Transverse colon (tissue), 4 donors: ENCODE results near the gene MAMDC2. TPM values are rescaled to one million over a fixed set of nuclear protein-coding genes. Genes with fewer than 3 reads are reported as not detected.

Experiments
- DNase-seq: peaks from one replicate; pipeline ENCODE4 v3.0.0-alpha.2; 2019
- H3K27ac ChIP-seq, 4 donors: fragments of 200-600 bp; sonication (generic); 2 replicates each; pipeline ENCODE4 v1.5.1; 2016 to 2018; ENCODE audit warnings: inconsistent platforms in 4 of 4
- H3K27me3 ChIP-seq: fragments of 200-600 bp; sonication (generic); 2 replicates; pipeline ENCODE4 v1.5.1; 2017; ENCODE audit warnings: inconsistent platforms
- H3K36me3 ChIP-seq, 4 donors: fragments of 200-600 bp; sonication (generic); 2 replicates each; pipeline ENCODE4 v1.5.1; 2017 to 2019; ENCODE audit warnings: inconsistent platforms in 4 of 4
- H3K4me1 ChIP-seq, 4 donors: fragments of 200-600 bp; sonication (generic); 2 replicates each; pipeline ENCODE4 v1.5.1; 2017 to 2020; ENCODE audit warnings: inconsistent platforms in 4 of 4
- H3K4me3 ChIP-seq, 4 donors: fragments of 200-600 bp; sonication (generic); 1 replicate in 1 of 4; 2 replicates in 3 of 4; pipeline versions ENCODE4 v1.5.1 to v1.6.1; 2017 to 2019; ENCODE audit warnings: inconsistent platforms in 4 of 4
- H3K9me3 ChIP-seq, 2 donors: fragments of 200-600 bp; sonication (generic); 2 replicates each; pipeline ENCODE4 v1.5.1; 2017 to 2019; ENCODE audit warnings: inconsistent platforms in 2 of 2
- CTCF ChIP-seq, 5 experiments: fragments of 200-600 bp in 3 of 5; fragments of 450-650 bp in 2 of 5; sonication (generic) in 3 of 5; IDR thresholded peaks; 1 replicate in 2 of 5; 2 replicates in 3 of 5; pipeline ENCODE4 v1.5.1; 2016 to 2017; ENCODE audit warnings: antibody characterized with exemption in 5 of 5, inconsistent platforms in 3 of 5, mild to moderate bottlenecking in 2 of 5, moderate library complexity in 1 of 5
- EP300 ChIP-seq: sonication (generic); formaldehyde crosslinking; IDR thresholded peaks from one replicate; pipeline ENCODE4 v1.6.1; 2017; ENCODE audit warnings: antibody characterized with exemption, low read depth
- POLR2A ChIP-seq: fragments of 450-650 bp; IDR thresholded peaks from one replicate; pipeline ENCODE4 v1.6.1; 2016; ENCODE audit warnings: antibody characterized with exemption, mild to moderate bottlenecking, moderate library complexity
- POLR2AphosphoS5 ChIP-seq, 3 donors: sonication (generic); formaldehyde crosslinking; IDR thresholded peaks; one replicate each; pipeline ENCODE4 v1.6.1; 2016; ENCODE audit warnings: antibody characterized with exemption in 3 of 3
- WGBS, 2 donors: methylation state at CpG; one replicate each; pipeline ENCODE4 v1.1.5; 2018; ENCODE audit warnings: low coverage in 1 of 2; 5-methylcytosine and 5-hydroxymethylcytosine counted together
- in situ Hi-C, 4 donors: fragments of 200-750 bp; cut with MboI; loops; one replicate each; pipeline versions ENCODE4 v1.15.0 to v1.15.1; 2017; ENCODE audit warnings: low sequenced_read_pairs in 3 of 4, low pct_ligation_motif_present in 1 of 4, low pct_unique_long_range_greater_than_20kb in 1 of 4
- intact Hi-C: fragments of 100-400 bp; cut with DNase I; formaldehyde crosslinking; loops from one replicate; pipeline ENCODE4 v1.15.1; 2023; ENCODE audit warnings: low total_unique reads
- total RNA-seq, 4 donors: library from RNA; depleted of rRNA; stranded (reverse); fragments of >200 nt; gene quantifications; one replicate each; pipeline ENCODE4 v1.1.0, GENCODE V29; 2016

The MAMDC2 gene
- total RNA-seq, 4 donors from 2014 or later = 7.4 to 40.5 (median 28.9) TPM

DNA sequence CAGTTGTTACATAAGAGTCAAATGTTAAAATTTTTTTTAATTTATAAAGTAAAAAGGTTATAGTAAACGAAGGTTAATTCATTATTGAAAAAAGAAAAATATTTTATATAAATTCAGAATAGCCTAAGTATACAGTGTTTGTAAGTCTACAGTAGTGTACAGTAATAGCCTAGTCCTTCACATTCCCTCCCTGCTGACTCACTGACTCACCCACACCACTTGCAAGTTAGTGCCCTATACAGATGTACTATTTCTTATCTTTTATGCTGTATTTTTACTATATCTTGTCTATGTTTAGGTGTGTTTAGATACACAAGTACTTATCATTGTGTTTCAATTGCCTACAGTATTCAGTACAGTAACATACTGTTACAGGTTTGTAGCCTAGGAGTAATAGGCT lies 57.6 kb downstream of the MAMDC2 start:
- WGBS, 2 donors = 78 to 81% methylated on average over 1 of the region's 1 CpG
- peak overlapping the region in 3 of 4 donors; percentile 37 to 68 (median 64) for H3K27ac ChIP-seq
- no peak overlapping the region for H3K4me3 ChIP-seq

DNA sequence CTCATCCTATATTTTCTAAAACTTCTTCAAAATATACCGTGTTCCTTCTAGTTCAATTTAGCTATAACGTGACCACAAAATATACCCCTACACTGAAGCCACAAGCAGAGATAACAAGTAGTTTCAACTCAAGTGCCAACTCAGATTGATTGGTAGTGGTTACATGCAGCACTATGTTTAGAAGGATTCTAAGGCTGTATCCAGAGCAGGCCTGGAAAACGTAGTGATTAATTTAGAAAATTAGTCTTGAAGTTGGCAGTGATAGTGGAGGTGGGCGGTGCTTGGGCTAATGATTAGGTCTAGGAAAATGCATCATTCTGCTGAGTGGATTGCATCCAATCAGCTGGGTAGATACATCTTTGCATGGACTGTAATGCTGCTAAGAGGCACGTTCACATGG lies 61.5 kb downstream of the MAMDC2 start:
- 69 to 73% methylated on average over 3 to 5 of the region's 5 CpGs for WGBS, 2 donors
- Histone ChIP-seq H3K27ac (no peak overlapping the region), H3K4me1 (peaks cover 0 to 12% (median 2%) of the 10 kb centered on the region in 4 donors), H3K9me3 (no peaks in the 10 kb centered on the region), H3K27me3 (no peaks in the 10 kb centered on the region), H3K4me3 (no peak overlapping the region), H3K36me3 (no peaks in the 10 kb centered on the region)
- TF ChIP-seq EP300 = no peak
- in situ Hi-C loops (no loop called here), intact Hi-C loops (loop anchor here (5.0 kb wide), 1 partner anchor 63 kb away; the partner anchor contains the start of gene MAMDC2)
- no peak for DNase-seq

More for the DNA sequence above, 57.6 kb downstream of the MAMDC2 start:
- H3K9me3 ChIP-seq = no peaks in the 10 kb centered on the region
- H3K36me3 ChIP-seq = no peaks in the 10 kb centered on the region
- in situ Hi-C loops = no loop called here
- no peak for DNase-seq
- peaks cover 0 to 17% (median 0%) of the 10 kb centered on the region in 4 donors for H3K4me1 ChIP-seq
- TF ChIP-seq EP300 (no peak), POLR2A (no peak), POLR2AphosphoS5 (IDR thresholded peaks at IDR 0.05) (no peak), CTCF (IDR thresholded peaks at IDR 0.05) (no peak)
- intact Hi-C loops = no loop called here
- no peaks in the 10 kb centered on the region for H3K27me3 ChIP-seq

- no peak for DNase-seq
- TF ChIP-seq CTCF (IDR thresholded peaks at IDR 0.05) (no peak), POLR2A (no peak), POLR2AphosphoS5 (IDR thresholded peaks at IDR 0.05) (no peak), EP300 (no peak)
- H3K27ac ChIP-seq = peak overlapping the region in 2 of 4 donors; percentile 63 to 72
- WGBS, 2 donors = 86 to 93% methylated on average over 6 to 10 of the region's 10 CpGs
- peaks cover 0 to 18% (median 6%) of the 10 kb centered on the region in 4 donors for H3K4me1 ChIP-seq
- no peaks in the 10 kb centered on the region for H3K9me3 ChIP-seq
- H3K36me3 ChIP-seq = no peaks in the 10 kb centered on the region
- intact Hi-C loops (loop anchor here (5.0 kb wide), 1 partner anchor 64 kb away; the partner anchor contains the start of gene MAMDC2), in situ Hi-C loops (no loop called here)
- no peak overlapping the region for H3K4me3 ChIP-seq
- H3K27me3 ChIP-seq = no peaks in the 10 kb centered on the region
Observed at GRCh38 chr9:70106571-70106970, 62.9 kb downstream of the MAMDC2 start.

DNA sequence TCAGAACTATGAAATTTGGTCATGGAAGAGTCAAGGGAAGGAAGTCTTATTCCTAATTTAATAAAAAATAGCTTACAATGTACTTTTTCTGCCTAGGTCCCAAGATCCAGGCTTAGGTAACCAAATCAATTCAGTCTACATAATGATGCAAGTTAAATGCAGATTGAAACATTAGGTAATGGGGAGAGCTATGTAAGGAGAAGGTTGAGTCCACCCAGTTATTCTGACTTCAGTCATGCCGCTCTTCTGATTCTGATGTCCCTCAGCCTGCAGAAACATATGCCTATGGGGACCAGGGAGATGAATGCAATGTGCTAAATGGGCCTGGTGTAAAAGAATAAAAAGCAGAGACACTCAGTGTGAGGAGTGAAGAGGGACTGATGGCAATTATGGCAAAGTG lies 63.9 kb downstream of the MAMDC2 start:
- in situ Hi-C loops (no loop called here), intact Hi-C loops (loop anchor here (5.0 kb wide), 1 partner anchor 65 kb away; the partner anchor contains the start of gene MAMDC2)
- TF ChIP-seq POLR2AphosphoS5 (IDR thresholded peaks at IDR 0.05) (no peak), CTCF (IDR thresholded peaks at IDR 0.05) (no peak), EP300 (no peak), POLR2A (no peak)
- no peak for DNase-seq
- no peaks in the 10 kb centered on the region for H3K9me3 ChIP-seq
- no peak overlapping the region for H3K4me3 ChIP-seq
- peak overlapping the region in 2 of 4 donors; percentile 63 to 72 for H3K27ac ChIP-seq
- H3K27me3 ChIP-seq = no peaks in the 10 kb centered on the region
- 96% methylated on average over 1 of the region's 1 CpG; no CpG with 5 or more reads in 1 of the 2 donors for WGBS, 2 donors
- H3K36me3 ChIP-seq = no peaks in the 10 kb centered on the region
- peaks cover 0 to 18% (median 6%) of the 10 kb centered on the region in 4 donors for H3K4me1 ChIP-seq

- no peak overlapping the region for H3K4me3 ChIP-seq
- no peaks in the 10 kb centered on the region for H3K36me3 ChIP-seq
- in situ Hi-C loops (no loop called here), intact Hi-C loops (loop anchor here (5.0 kb wide), 1 partner anchor 66 kb away; the partner anchor contains the start of gene MAMDC2)
- peak overlapping the region in 2 of 4 donors; percentile 63 to 72 for H3K27ac ChIP-seq
- 80 to 85% methylated on average over 3 of the region's 3 CpGs for WGBS, 2 donors
- no peak for DNase-seq
- no peaks in the 10 kb centered on the region for H3K9me3 ChIP-seq
- TF ChIP-seq CTCF (IDR thresholded peaks at IDR 0.05) (no peak), POLR2A (no peak)
- no peaks in the 10 kb centered on the region for H3K27me3 ChIP-seq
- H3K4me1 ChIP-seq = peaks cover 0 to 21% (median 6%) of the 10 kb centered on the region in 4 donors
Observed at GRCh38 chr9:70108181-70108580, 64.5 kb downstream of the MAMDC2 start.
